GM18498 (cell line): ENCODE measurements around the gene THSD4.

Source experiments
- ATAC-seq: cut with Tn5 transposase; IDR thresholded peaks from one replicate; pipeline ENCODE4 v1.9.1; 2021; ENCODE audit warnings: mild to moderate bottlenecking, moderate library complexity; ENCODE audit not compliant: unreplicated experiment

Gene THSD4

DNA sequence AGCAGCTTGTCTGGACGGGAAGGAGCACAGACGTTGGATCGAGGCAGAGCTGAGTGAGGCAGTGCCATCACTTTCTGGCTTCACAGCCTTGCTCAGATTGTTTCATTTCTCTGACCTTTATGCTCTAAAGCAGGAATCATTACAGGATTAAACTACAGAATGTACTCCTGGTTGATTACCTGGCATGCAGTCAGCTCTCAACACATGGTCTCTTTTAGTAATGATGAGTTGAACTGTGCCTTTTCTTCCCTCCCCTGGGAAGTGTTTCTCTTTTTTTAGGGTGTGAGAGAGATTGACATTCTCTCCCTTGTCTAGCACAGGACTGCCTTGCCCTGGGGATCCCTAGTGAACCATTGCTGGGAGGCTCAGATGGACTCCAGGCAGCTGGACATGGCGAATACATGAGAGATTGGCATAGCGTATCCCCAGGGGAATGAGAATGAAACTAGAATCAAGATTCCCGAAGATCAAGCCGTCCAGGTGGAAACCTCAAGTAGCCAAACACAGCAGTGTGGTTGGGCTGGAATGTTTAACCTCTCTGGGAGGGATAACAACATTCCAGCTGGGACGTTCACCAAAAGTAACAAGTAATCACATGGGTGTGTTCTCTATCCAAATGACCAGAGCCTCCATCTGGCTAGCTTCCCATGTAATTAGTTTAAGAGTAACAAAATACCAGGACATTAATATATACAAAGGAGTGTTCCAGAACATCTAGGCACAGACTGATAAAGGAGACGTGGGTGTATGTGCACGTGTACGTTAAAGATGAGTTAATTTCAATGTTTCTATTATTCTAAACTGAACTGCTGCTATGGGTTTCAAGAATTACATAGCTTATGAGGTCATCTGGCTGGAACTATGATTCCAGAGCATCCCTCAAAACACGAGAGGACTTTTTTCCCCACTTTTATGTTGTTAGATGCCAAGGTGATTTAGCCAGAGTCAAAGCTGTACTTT lies 576.5 kb downstream of the THSD4 start:
- no peak for ATAC-seq

- ATAC-seq = no peak
Observed at GRCh38 chr15:71697236-71697635, 582.0 kb downstream of the THSD4 start.

DNA sequence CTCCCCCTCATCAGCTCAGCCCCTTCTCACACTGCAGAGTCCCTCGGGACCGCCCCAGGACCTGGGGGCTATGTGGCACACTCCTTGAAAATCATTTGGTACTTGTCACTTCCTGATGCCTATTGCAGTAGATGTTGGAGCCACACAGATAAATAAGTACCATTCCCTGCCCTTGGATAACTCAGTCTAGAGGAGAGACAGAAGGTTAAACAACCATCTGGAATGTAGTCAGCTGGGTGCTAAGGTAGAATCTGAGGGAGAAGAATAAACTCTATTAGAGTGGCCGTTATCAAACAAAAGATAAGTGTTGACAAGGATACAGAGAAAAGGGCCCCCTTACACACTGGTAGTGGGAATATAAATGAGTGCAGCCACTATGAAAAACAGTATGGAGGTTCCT lies 582.8 kb downstream of the THSD4 start:
- no peak for ATAC-seq

DNA sequence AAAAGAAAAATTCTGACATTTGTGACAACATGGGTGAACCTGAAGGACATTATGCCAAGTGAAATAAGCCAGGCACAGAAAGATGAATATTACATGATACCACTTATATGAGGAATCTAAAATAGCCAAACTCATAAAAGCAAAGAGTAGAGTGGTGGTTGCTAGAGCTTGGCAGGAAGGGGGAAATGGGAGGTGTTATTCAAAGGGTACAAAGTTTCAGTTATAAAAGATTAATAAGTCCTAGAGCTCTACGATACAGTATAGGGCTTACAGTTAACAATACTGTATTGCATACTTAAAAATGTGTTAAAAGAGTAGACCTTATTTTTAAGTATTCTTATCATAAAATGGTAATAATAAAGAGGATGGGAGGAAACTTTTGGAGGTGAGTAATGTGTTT lies 583.5 kb downstream of the THSD4 start:
- ATAC-seq = no peak

- ATAC-seq = no peak
Observed at GRCh38 chr15:71699977-71700376, 584.7 kb downstream of the THSD4 start.

DNA sequence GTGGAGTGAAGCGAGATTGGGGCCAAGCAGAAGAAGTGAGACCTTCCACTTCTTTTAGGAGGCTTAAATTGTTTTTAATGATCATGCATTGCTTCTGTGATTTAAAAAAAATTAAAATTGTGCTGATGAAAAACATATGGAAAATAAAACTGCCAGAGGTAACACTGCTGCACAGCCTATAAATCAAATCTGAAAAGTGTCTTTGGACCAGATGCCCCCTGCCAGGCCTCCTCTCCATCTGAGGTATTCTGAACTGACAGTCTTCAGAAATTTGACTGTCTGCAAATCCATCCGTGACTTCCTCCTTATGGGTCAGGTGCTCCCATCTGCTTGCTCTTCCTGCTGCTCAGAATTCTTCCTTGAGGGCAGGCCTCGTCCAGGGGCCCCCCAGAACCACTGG lies 586.5 kb downstream of the THSD4 start:
- no peak for ATAC-seq

GRCh38 chr15:71702496-71702895 lies 587.2 kb downstream of the THSD4 start:
- no peak for ATAC-seq

GRCh38 chr15:71705151-71705550 lies 589.9 kb downstream of the THSD4 start:
- ATAC-seq = no peak

- no peak for ATAC-seq
Observed at GRCh38 chr15:71706461-71707229, 591.4 kb downstream of the THSD4 start.

- no peak for ATAC-seq
Observed at GRCh38 chr15:71707230-71708050, 592.2 kb downstream of the THSD4 start.

- no peak for ATAC-seq
Observed at GRCh38 chr15:71708051-71708429, 592.8 kb downstream of the THSD4 start.

- no peak for ATAC-seq
Observed at GRCh38 chr15:71708741-71709140, 593.5 kb downstream of the THSD4 start.

- no peak for ATAC-seq
Observed at GRCh38 chr15:71709808-71710418, 594.6 kb downstream of the THSD4 start.

- no peak for ATAC-seq
Observed at GRCh38 chr15:71712182-71712581, 596.9 kb downstream of the THSD4 start.

GRCh38 chr15:71713191-71713809 lies 598.0 kb downstream of the THSD4 start:
- no peak for ATAC-seq

- no peak for ATAC-seq
Observed at GRCh38 chr15:71715914-71716313, 600.6 kb downstream of the THSD4 start.

DNA sequence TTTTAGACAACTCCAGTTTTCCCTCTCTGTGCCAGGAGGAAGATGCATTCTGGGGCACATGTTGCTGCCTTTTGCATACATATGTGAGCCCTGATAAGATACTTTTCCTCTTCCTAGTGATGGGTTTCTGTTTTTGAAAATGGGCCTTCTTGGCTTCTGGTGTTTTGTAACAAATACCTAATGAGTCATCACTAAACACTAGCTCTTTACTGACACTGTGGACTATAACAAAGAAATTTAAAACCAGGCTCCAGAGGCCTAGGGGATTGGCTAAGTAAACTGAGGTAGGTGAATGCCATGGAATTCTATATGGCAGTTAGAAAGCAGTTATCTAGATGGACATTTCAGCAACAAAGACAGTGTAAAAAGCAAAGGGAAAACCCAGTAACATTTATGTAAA lies 601.7 kb downstream of the THSD4 start:
- no peak for ATAC-seq

- ATAC-seq = no peak
Observed at GRCh38 chr15:71718116-71718910, 603.0 kb downstream of the THSD4 start.

DNA sequence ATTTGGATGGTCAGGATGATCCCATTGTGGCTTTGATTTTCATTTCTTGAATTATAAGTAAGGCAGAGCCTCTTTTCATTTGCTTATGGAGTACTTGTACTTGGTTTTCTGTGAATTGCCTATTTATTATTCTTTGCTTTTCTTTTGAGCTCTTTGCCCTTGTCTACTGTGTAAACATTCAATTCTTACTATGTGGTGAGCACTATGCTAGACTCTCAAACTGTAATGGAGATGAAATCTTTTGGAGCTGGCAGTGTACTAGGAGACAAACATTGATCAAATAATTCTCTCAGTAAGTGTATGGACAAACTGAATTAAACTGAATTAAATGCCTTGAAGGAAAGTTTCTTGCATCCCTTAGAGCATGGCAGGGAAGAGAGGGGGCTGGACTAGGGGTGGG lies 608.1 kb downstream of the THSD4 start:
- no peak for ATAC-seq
